Neural cell (in vitro differentiated cells): Measurements from ENCODE around the gene FURIN.

ENCODE experiments used
- CTCF ChIP-seq: fragments of 450-650 bp; IDR thresholded peaks from 2 replicates; pipeline ENCODE4 v1.5.1; 2014; ENCODE audit warnings: antibody characterized with exemption, mild to moderate bottlenecking, moderate library complexity; ENCODE audit not compliant: poor library complexity, severe bottlenecking
- EZH2 ChIP-seq: fragments of 200-600, 300-800 bp; shearing (Covaris generic), sonication (generic); IDR thresholded peaks from 2 replicates; pipeline ENCODE4 v1.6.1; 2014; ENCODE audit warnings: antibody characterized with exemption, low read length, borderline replicate concordance, mild to moderate bottlenecking; ENCODE audit not compliant: insufficient read depth, poor library complexity, severe bottlenecking
- POLR2AphosphoS5 ChIP-seq: IDR thresholded peaks from 2 replicates; pipeline ENCODE4 v1.6.1; 2012
- REST ChIP-seq: IDR thresholded peaks from 2 replicates; pipeline ENCODE4 v1.6.1; 2012; ENCODE audit warnings: borderline replicate concordance
- TAF1 ChIP-seq: IDR thresholded peaks from 2 replicates; pipeline ENCODE4 v1.6.1; 2012; ENCODE audit warnings: low read depth

GRCh38 chr15:90924375-90924774 lies 56.0 kb downstream of the FURIN start:
- TF ChIP-seq POLR2AphosphoS5 (no peak), CTCF (no peak), EZH2 (no peak), TAF1 (no peak), REST (no peak)
